AG04450 (cell line): ENCODE results near the gene CDK17. TPM values are rescaled to one million over a fixed set of nuclear protein-coding genes. Genes with fewer than 3 reads are reported as not detected.
"Not testable (repeated sequence)": the region's sequence is repeated elsewhere in the genome, so short reads cannot be mapped to it uniquely, and the experiment has no call there.

Experiments
- CTCF ChIA-PET: fragments of 300-600, 350-600 bp; formaldehyde crosslinking; extraction: SDS; loops from one replicate; lab custom pipeline; 2022; ENCODE audit warnings: antibody characterized with exemption, inconsistent platforms; lab: Charles Lee
- POLR2A ChIA-PET: fragments of 350-600 bp; formaldehyde crosslinking; extraction: SDS; loops from one replicate; lab custom pipeline; 2021; ENCODE audit warnings: antibody characterized with exemption, inconsistent platforms; lab: Yijun Ruan, JAX
- DNase-seq: peaks from one replicate; pipeline ENCODE4 v3.0.0-alpha.2; 2011; ENCODE audit warnings: low read depth, low spot score
- H3K27ac ChIP-seq: one replicate; pipeline ENCODE4 v1.5.1; 2012; ENCODE audit warnings: low read depth, low read length, control low read depth
- H3K27me3 ChIP-seq: one replicate; pipeline ENCODE4 v1.6.0; 2012; ENCODE audit warnings: low read length; ENCODE audit not compliant: control insufficient read depth, insufficient read depth
- H3K4me3 ChIP-seq: 2 replicates; pipeline ENCODE4 v1.5.1; 2011; ENCODE audit warnings: mild to moderate bottlenecking, low read depth, low read length, control low read depth
- H3K9me3 ChIP-seq: 2 replicates; pipeline ENCODE4 v1.5.1; 2012; ENCODE audit warnings: low read length; ENCODE audit not compliant: control insufficient read depth, insufficient read depth
- CTCF ChIP-seq: IDR thresholded peaks from 2 replicates; pipeline ENCODE4 v1.5.1; 2011; ENCODE audit warnings: low read depth, low read length, control low read depth, inconsistent platforms
- polyA plus RNA-seq: library from polyadenylated mRNA; depleted of rRNA; stranded (reverse); fragments of >200 nt; gene quantifications from 2 replicates; pipeline ENCODE4 v1.2.3, GENCODE V29; 2011

The CDK17 gene
- polyA plus RNA-seq, 1 experiment = 67.8 TPM

- no peak for TF ChIP-seq CTCF
- Histone ChIP-seq H3K9me3 (no peaks in the 10 kb centered on the region), H3K4me3 (no peak overlapping the region), H3K27ac (no peak overlapping the region), H3K27me3 (no peaks in the 10 kb centered on the region)
- CTCF ChIA-PET = interaction anchor here (1.4 kb wide), 1 partner anchor 27 kb away, joined by 12 read pairs; no protein-coding TSS in a partner anchor
- DNase-seq = no peak
- POLR2A ChIA-PET = no interaction called here
These were observed 78.3 kb downstream of the CDK17 start for GRCh38 chr12:96321941-96322340.

DNA sequence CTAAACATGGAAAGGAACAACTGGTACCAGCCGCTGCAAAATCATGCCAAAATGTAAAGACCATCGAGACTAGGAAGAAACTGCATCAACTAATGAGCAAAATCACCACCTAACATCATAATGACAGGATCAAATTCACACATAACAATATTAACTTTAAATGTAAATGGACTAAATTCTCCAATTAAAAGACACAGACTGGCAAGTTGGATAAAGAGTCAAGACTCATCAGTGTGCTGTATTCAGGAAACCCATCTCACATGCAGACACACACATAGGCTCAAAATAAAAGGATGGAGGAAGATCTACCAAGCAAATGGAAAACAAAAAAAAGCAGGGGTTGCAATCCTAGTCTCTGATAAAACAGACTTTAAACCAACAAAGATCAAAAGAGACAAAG, 82.4 kb downstream of the CDK17 start:
- POLR2A ChIA-PET, H3K4me3 ChIP-seq, CTCF ChIA-PET, DNase-seq, H3K27ac ChIP-seq, H3K9me3 ChIP-seq, H3K27me3 ChIP-seq: not testable (repeated sequence)

- DNase-seq, H3K9me3 ChIP-seq, H3K4me3 ChIP-seq, CTCF ChIA-PET, H3K27ac ChIP-seq, H3K27me3 ChIP-seq: not testable (repeated sequence)
- POLR2A ChIA-PET = interaction anchor here (1.4 kb wide), 1 partner anchor 83 kb away, joined by 3 read pairs; no protein-coding TSS in a partner anchor
These were observed 84.3 kb downstream of the CDK17 start for GRCh38 chr12:96315741-96316481.

DNA sequence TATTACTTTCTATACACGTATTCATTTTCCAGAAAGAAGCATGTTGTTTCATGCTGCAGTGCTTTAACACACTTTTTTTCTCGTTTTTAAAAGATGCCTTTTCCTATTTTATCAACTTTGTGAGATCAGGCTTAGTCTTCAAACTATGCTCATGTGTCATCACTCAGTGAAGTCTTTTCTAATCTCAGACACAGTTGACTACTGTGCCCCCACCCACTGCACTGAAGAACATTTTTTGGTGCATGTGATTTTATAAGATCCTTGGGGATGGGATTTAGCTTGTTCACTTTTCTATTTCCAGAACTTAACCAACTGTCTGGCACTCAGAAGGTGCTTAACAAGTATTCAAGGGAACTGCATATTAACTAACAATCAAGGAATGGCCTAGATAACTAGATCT, 85.5 kb downstream of the CDK17 start:
- Histone ChIP-seq H3K4me3 (no peak overlapping the region), H3K9me3 (no peaks in the 10 kb centered on the region), H3K27ac (no peak overlapping the region), H3K27me3 (no peaks in the 10 kb centered on the region)
- ChIA-PET POLR2A (no interaction called here), CTCF (interaction anchor here (0.5 to 1.0 kb wide), 3 partner anchors 76 to 202 kb away, joined by 3 to 9 read pairs (median 6); partner anchors contain the start of gene CDK17)
- TF ChIP-seq CTCF = no peak
- DNase-seq = no peak

DNA sequence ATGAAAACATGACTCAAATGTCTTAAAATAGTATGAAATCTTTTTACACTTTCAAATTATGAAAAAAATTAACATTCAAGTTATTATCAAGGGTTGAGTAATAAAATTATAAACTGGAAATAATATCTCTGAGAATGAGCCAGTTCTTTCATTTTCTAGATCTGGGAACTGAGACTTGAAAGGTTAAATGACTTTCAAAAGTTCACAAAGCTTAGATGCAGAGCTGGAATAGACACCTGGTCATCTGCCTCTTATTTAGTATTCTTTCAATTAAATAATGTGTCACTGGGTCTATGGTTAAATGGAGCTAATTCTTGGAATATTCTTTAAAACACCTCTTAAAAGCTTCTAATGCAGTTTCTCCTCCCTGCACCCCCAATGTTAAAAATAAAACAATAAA, 86.6 kb downstream of the CDK17 start:
- Histone ChIP-seq H3K4me3 (no peak overlapping the region), H3K27me3 (no peaks in the 10 kb centered on the region), H3K9me3 (no peaks in the 10 kb centered on the region), H3K27ac (no peak overlapping the region)
- no peak for TF ChIP-seq CTCF
- no peak for DNase-seq
- ChIA-PET POLR2A (no interaction called here), CTCF (interaction anchor here (1.0 kb wide), 1 partner anchor 203 kb away, joined by 3 read pairs; no protein-coding TSS in a partner anchor)

GRCh38 chr12:96311191-96311590, 89.0 kb downstream of the CDK17 start:
- no peak for DNase-seq
- no peak for TF ChIP-seq CTCF
- POLR2A ChIA-PET = no interaction called here
- no peak overlapping the region for H3K4me3 ChIP-seq
- H3K9me3 ChIP-seq = no peaks in the 10 kb centered on the region
- CTCF ChIA-PET = interaction anchor here (0.6 to 1.3 kb wide), 3 partner anchors 78 to 777 kb away, joined by 3 to 5 read pairs (median 4); no protein-coding TSS in a partner anchor
- no peaks in the 10 kb centered on the region for H3K27me3 ChIP-seq
- no peak overlapping the region for H3K27ac ChIP-seq
